ENCODE measurements around the gene POU2F3.

Gene POU2F3

DNA sequence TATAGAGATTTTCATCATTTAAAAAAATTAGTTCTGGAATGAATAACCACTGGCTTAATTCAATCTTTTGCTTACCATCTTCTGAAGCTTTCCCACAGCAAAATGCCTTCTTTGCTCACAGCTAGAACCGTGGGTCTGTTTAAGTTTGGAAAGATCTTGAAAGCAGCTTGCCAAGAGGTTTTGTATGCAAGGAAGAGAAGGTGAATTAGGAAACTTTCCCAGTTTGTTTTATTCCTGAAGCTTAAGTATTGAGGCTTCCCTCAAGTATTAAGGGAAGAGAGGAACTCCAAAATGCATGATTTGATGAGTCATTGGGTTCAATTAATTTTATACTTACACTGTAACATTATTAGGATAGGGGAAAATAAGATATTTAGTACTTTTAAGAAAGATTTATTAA lies 94.4 kb downstream of the POU2F3 start:
- H3K27ac ChIP-seq: peak overlapping the region; percentile 57 to 97

DNA sequence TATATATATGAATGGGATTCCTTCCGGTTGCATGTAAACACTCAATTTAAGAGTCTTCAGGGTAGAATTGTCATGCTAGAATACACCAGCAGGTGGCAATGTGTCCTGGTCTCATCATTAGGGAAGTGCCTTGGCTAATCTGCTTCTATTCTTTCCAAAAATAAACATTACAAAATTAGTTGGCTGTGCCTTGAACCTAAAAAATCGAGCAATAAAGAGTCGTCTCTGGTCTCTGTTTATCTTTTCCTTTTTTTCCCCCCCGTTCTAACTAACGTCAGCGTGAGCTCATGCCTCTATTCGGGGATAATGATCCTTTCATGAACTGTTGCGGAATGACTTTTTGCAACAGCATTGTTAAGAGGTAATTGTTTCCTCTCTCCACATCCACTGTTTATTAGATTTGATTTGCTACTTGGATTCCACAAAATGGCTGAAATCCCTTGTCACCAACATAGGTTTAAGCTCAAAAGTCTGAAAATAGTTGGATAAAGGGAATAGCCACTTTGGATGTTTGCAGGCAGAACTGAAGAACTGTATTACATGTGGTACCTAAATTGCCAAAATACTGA lies 95.0 kb downstream of the POU2F3 start:
- TF ChIP-seq, protein P1, sequence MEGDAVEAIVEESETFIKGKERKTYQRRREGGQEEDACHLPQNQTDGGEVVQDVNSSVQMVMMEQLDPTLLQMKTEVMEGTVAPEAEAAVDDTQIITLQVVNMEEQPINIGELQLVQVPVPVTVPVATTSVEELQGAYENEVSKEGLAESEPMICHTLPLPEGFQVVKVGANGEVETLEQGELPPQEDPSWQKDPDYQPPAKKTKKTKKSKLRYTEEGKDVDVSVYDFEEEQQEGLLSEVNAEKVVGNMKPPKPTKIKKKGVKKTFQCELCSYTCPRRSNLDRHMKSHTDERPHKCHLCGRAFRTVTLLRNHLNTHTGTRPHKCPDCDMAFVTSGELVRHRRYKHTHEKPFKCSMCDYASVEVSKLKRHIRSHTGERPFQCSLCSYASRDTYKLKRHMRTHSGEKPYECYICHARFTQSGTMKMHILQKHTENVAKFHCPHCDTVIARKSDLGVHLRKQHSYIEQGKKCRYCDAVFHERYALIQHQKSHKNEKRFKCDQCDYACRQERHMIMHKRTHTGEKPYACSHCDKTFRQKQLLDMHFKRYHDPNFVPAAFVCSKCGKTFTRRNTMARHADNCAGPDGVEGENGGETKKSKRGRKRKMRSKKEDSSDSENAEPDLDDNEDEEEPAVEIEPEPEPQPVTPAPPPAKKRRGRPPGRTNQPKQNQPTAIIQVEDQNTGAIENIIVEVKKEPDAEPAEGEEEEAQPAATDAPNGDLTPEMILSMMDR (IDR thresholded peaks at IDR 0.05): no peak
- peak overlapping the region; percentile 88 for H3K4me3 ChIP-seq
- no peak for DNase-seq (ENCODE audit: low spot score)
- peak overlapping the region; percentile 97 to 99 for H3K27ac ChIP-seq

More for the DNA sequence above, 94.4 kb downstream of the POU2F3 start:
- no peak for DNase-seq (ENCODE audit: low spot score)
- no peak overlapping the region for H3K4me3 ChIP-seq
- TF ChIP-seq, protein P1 (IDR thresholded peaks at IDR 0.05): no peak

DNA sequence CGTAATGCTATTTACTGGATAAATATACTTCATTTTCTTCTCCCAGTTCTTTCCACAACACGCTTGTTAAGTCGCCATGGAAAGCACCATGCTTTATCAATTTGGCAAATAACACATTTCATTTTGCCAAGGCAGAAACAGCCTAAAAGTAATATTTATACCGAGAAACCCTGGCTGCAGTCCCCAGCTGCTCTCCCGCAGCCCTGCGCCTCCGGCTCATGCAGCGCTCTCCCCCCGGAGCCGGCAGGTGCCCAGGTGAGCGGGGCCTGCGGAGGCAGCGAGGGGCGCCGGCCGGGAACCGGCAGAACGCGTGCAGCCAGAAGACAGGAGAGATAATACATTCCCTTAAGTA lies 95.6 kb downstream of the POU2F3 start:
- H3K27ac ChIP-seq: peak overlapping the region; percentile 97 to 99
- no peak for DNase-seq (ENCODE audit: low spot score)
- TF ChIP-seq, protein P1 (IDR thresholded peaks at IDR 0.05): no peak
- H3K4me3 ChIP-seq: peak overlapping the region; percentile 88

DNA sequence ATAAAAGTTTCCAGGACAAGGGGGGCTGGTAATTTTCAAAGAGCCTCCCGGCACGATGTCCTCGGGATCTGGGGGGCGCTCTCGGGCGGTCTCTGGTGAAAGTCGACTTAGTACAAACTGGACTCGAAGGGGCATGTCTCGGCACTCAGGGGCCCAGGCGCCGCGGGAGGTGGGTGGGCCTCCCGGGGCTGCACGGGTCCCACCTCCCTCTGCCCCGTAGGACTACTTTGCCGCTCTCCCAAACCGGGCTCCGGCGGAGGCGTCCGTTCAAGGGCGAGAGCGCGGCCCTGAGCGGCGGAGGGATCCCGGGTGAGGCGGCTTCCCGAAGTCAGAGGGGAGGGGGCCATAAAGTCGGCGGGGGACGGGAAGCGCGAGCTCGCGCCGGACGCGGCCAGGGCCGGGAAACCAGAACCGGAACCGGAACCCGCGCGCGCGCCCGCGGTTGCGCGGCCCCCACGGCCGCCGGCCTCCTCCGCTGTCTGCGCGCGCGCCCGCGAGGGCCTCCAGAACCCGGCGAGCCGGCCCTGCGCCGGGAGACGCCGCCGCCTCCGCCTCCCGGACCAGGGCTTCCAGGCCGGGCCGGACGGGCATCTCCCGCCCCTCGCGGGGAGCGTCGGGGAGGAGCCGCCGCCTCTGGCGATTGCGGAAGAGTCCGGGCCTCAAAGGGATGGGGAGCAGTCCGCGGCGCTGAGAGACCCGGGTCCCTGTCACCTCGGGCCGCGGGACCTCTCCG lies 96.1 kb downstream of the POU2F3 start, which contains the start of gene ARHGEF12:
TSS of gene ARHGEF12 (plus strand) at position 506 of the 733 bp plus-strand sequence. CDS start 831 bp downstream, outside the sequence.
- peak; percentile 94 for DNase-seq (ENCODE audit: low spot score)
- Histone ChIP-seq H3K27ac (peak within 1 kb of the TSS; percentile 97 to 99), H3K4me3 (peak within 1 kb of the TSS; percentile 88)
- TF ChIP-seq, protein P1 (IDR thresholded peaks at IDR 0.05): no peak

DNA sequence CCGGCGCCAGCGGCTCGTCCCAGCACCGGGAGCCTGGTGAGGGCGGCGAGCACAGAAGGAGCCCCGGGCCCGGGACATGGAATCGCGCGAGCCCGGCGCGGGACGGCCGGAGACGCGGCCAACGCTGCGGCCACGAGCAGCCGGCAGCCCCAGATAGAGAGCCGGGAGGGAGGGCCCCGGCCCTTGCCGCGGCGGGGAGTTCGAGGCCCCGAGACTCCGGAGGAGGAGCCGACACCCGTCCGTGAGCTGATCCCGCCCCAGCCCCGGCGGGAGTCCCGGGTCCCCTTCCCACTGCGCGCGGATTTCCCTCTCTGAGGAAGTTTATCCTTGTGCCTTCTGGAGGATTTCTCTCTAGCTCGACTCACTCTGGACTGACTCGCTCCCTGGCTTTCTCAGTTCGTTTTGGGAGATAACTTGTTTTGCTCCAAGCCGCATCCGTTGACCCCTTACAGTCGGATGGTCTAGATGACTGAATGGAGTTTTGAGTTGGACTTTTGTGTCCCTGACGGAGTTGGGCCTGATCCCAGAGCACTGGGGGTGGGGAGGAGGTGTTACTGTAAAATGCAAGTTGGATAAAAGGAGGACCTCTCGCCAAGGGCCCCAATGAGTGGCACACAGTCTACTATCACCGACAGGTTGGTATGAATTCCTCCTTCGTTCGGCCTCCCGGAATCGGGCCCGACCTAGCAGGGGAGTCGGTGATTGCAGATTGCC lies 96.9 kb downstream of the POU2F3 start:
- Histone ChIP-seq H3K27ac (peak overlapping the region; percentile 97 to 99), H3K4me3 (peak overlapping the region; percentile 88)
- peak; percentile 84 for DNase-seq (ENCODE audit: low spot score)
- TF ChIP-seq, protein P1 (IDR thresholded peaks at IDR 0.05): no peak

DNA sequence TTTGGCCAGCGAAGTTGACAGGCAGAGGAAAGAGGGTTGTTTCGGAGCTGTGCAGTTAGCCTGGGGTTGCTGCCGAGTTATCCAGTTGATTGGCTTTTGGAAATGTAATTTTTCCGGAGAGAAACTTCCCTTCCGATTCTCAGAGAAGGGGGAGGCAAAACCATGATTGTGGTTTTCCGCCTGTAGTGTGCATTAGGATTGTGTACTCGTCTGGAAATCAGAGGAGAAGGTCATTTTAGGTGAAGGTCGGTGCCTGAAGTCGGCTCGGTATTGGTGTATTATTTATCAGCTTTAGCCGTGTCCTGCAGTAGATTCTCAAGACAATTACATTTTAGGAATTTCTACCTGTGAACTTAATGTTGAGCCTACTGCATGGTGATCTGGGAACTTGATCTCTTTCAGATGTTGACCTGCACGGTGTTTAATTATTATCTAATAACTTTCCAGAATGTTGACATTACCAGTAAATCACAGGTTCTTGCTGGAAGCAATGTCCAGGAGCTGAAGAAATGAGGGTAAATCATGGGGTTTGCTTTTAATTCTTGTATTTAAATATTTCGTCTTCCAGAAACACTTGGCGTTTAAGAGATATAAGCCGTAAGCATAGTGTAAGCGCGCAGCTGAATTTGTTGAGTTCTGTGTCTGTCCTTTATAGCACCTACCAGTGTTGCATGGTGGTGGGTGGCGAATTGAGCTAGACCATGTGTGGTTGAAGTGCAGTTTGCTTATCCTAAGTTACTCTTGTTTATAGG lies 97.6 kb downstream of the POU2F3 start:
- TF ChIP-seq, protein P1 (IDR thresholded peaks at IDR 0.05): no peak
- Histone ChIP-seq H3K4me3 (peak overlapping the region; percentile 88), H3K27ac (peak overlapping the region; percentile 97 to 99)
- no peak for DNase-seq (ENCODE audit: low spot score)
